HG03558 (cell line): ENCODE data around the gene CDCA5.

ENCODE experiments used
- ATAC-seq: cut with Tn5 transposase; IDR thresholded peaks from one replicate; pipeline ENCODE4 v1.9.1; 2021; ENCODE audit warnings: moderate number of reproducible peaks; ENCODE audit not compliant: unreplicated experiment; ENCODE audit errors: extremely low read depth

Gene CDCA5

DNA sequence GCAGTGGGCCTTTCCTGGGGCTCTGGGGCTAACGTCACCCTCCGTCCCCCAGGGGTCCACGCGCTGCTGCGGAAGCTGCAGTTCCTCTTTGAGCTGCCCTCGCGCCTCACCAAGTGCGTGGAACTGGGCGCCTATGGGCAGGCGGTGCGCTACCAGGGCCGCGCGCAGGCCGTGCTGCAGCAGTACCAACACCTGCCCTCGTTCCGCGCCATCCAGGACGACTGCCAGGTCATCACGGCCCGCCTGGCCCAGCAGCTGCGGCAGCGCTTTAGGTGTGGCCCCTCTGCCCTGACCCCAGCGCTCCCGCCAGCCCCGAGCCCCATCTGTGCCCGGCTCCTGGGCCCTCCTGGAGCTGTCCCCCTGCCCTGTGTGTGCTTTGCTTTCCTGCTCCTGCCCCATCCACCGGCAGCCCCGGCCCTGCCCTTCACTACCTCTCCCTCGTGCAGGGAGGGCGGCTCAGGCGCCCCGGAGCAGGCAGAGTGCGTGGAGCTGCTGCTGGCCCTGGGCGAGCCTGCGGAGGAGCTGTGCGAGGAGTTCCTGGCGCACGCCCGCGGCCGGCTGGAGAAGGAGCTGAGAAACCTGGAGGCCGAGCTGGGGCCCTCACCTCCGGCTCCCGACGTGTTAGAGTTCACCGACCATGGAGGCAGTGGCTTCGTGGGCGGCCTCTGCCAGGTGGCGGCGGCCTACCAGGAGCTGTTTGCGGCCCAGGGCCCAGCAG lies 24.1 kb upstream of the CDCA5 start:
- ATAC-seq: no peak

GRCh38 chr11:65107078-65107477 lies 23.2 kb upstream of the CDCA5 start:
- ATAC-seq: no peak

DNA sequence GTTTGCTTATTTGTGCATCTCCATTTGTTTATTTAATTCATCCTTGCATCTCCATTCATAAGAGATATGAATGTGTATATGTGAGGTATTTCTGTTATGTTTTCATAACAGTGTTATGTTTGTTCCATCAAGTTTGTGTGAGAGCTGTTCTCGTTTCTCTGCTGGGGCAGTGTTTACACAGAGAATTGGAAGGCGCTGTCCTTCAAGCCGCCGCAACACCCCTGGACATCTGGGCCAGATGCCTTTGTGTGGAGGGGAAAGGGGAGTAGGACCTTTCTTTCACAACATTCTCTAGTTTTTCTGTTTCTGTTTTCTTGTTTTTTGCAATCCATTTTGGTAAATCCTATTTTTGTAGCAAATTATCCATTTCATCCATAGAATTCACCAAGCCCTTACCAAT lies 20.8 kb upstream of the CDCA5 start:
- no peak for ATAC-seq

DNA sequence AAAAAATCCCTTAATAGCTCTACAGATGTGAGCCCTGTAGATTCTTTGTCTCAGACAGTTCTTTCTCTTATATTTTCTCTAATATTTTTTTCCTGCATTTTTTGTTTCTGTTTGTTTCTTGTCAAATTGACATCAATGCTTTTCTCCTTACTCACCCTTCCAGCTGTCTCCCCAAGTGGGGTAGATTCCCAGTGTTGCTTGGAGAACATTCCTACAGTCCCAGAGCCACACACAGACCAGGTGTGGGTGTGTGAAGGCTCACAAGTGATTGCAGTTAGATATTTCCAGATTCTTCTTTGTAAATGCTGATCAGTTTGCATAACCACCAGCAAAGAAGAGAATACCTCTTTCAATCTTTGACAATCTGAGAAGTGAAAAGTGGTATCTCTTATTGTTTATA lies 19.6 kb upstream of the CDCA5 start:
- no peak for ATAC-seq

GRCh38 chr11:65102142-65103095 lies 18.6 kb upstream of the CDCA5 start:
- no peak for ATAC-seq

DNA sequence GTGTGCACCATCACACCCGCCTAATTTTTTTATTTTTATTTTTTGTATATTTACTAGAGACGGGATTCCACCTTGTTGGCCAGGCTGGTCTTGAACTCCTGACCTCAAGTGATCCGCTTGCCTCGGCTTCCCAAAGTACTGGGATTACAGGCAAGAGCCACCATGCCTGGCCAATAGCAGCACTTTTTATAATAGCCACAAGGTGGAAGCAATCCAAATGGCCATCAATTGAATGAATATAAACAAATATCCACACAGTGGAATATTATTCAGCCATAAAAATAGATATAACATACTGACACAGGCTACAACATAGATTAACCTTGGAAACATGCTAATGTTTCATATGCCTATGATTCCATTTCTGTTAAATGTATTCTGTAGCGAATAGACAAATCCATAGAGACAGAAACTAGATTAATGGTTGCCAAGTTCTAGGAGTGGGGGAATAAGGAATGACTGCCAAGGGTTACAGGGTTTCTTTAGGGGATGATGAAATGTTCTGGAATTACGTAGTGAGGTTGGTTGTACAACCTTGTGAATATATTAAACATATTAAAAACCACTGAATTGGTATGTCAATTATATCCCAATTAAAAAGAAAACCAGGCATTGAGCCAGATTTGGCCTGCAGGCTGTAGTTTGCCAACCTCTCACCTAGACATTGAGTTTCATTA lies 17.0 kb upstream of the CDCA5 start:
- no peak for ATAC-seq

GRCh38 chr11:65096926-65097325 lies 13.1 kb upstream of the CDCA5 start:
- no peak for ATAC-seq

DNA sequence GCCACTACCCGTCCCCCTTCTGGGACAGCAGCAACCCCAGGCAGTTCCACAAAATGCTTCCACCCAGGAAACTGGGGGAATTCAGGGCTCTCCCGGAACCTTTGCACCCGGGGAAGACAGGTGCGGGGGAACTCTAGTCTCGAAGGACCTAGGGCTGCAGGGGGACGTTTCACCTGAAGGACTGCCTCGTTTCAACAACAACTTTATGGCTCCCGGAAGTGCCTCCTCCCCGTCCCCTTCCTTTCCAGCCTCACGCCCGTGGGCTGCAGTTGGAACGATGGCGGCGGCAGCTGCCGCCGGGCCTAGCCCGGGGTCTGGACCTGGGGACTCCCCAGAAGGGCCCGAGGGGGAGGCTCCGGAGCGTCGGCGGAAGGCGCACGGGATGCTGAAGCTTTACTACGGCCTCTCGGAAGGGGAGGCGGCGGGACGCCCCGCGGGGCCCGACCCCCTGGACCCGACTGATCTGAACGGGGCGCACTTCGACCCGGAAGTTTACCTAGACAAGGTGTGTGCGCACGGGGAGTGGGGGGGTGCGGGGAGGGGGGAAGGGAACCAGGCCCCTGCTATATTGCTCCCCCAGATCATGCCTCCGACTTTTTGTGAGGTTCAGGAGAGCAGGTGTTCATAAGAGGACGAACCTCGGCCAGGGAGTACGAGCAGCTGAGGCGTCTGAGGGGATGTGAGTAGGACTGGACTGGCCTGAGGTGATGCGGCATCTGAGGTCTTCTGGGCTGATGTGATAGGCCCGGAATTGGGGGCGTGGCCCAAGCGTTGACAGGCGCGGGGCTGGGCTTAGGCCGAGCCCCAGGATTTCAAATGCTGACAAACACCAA lies 12.3 kb upstream of the CDCA5 start, which contains the start of gene VPS51:
Gene VPS51, plus strand, starts transcription at position 241 of the 833 bp plus-strand sequence. Its CDS starts 37 bp downstream, at position 278.
- ATAC-seq: no peak

GRCh38 chr11:65095427-65095826 lies 11.6 kb upstream of the CDCA5 start:
- no peak for ATAC-seq

DNA sequence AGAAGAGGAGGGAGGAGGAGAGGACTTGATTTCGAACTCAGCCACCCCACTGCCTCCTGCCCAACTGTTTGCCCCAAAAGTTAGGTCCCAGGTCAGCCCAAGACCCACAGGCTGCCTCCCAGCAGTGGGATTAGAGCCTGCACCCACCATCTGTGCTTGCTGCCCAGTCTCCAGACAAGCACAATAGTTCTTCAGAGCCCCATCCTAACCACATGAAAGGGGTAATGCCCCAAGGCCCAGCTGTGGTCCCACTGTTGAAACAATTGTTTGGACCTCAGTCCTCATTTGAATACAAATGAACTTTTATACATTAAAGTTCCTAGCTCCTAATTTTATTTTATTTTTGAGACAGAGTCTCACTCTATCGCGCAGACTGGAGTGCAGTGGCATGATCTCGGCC lies 6.8 kb upstream of the CDCA5 start:
- ATAC-seq: no peak

- no peak for ATAC-seq
These were observed 5.8 kb upstream of the CDCA5 start for GRCh38 chr11:65089621-65090020.

DNA sequence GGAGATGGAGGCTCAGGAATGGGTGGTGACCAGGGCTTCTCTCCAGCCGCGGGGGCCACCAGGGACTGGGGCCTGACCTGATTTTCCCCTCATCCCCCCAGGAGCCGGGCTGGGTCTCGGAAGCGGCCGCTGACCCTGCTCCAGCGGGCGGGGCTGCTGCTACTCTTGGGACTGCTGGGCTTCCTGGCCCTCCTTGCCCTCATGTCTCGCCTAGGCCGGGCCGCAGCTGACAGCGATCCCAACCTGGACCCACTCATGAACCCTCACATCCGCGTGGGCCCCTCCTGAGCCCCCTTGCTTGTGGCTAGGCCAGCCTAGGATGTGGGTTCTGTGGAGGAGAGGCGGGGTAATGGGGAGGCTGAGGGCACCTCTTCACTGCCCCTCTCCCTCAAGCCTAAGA lies 4.0 kb upstream of the CDCA5 start:
- no peak for ATAC-seq

GRCh38 chr11:65087216-65087615 lies 3.4 kb upstream of the CDCA5 start:
- ATAC-seq: no peak

GRCh38 chr11:65086809-65087208 lies 3.0 kb upstream of the CDCA5 start:
- no peak for ATAC-seq

GRCh38 chr11:65085446-65085845 lies 1.6 kb upstream of the CDCA5 start:
- ATAC-seq: no peak

- no peak for ATAC-seq
These were observed 947 bp upstream of the CDCA5 start for GRCh38 chr11:65084598-65085375.

GRCh38 chr11:65083134-65083833 lies 556 bp downstream of the CDCA5 start:
- no peak for ATAC-seq

- ATAC-seq: no peak
These were observed 5.0 kb downstream of the CDCA5 start for GRCh38 chr11:65078786-65079342.
